HEK293 (cell line): ENCODE results near the gene CAMK2D.
A peak's percentile ranks its signal among the peaks of the same experiment; 100 is the strongest.

Experiments
- CTCF ChIA-PET: fragments of 350-600 bp; formaldehyde crosslinking; extraction: SDS; loops from one replicate; lab custom pipeline; 2021; ENCODE audit warnings: antibody characterized with exemption; lab: Yijun Ruan, JAX
- POLR2A ChIA-PET: fragments of 300-600 bp; formaldehyde crosslinking; extraction: SDS; loops from one replicate; lab custom pipeline; 2020; ENCODE audit warnings: antibody characterized with exemption, inconsistent platforms; lab: Yijun Ruan, JAX
- H3K27ac ChIP-seq: fragments of 200-500 bp; sonication (Bioruptor generic); 2 replicates; pipeline ENCODE4 v1.5.1; 2014; ENCODE audit warnings: low read depth, low read length, control low read depth, inconsistent platforms; ENCODE audit errors: extremely low read depth
- H3K36me3 ChIP-seq, 2 experiments: fragments of 200-500 bp in 1 of 2; sonication (Bioruptor generic) in 1 of 2; 1 replicate in 1 of 2; 2 replicates in 1 of 2; pipeline ENCODE4 v1.5.1; 2014 to 2017; ENCODE audit warnings: inconsistent platforms in 2 of 2, low read length in 2 of 2; ENCODE audit not compliant: control insufficient read depth in 2 of 2, insufficient read depth in 1 of 2
- H3K4me1 ChIP-seq: fragments of 200-500 bp; sonication (Bioruptor generic); 2 replicates; pipeline ENCODE4 v1.5.1; 2014; ENCODE audit warnings: mild to moderate bottlenecking, low read length, inconsistent platforms; ENCODE audit not compliant: control insufficient read depth, insufficient read depth
- H3K4me3 ChIP-seq: 2 replicates; pipeline ENCODE4 v1.5.1; 2011; ENCODE audit warnings: low read depth, mild to moderate bottlenecking, control low read depth, low read length, moderate library complexity
- H3K9me3 ChIP-seq: fragments of 200-500 bp; sonication (Bioruptor generic); 2 replicates; pipeline ENCODE4 v1.5.1; 2014; ENCODE audit warnings: low read depth, low read length, inconsistent platforms; ENCODE audit not compliant: control insufficient read depth, insufficient read depth
- AEBP2 ChIP-seq: fragments of 450-650 bp; formaldehyde crosslinking; IDR thresholded peaks from 2 replicates; pipeline ENCODE4 v1.5.1; 2016; ENCODE audit warnings: missing biosample characterization, missing genetic modification characterization, borderline replicate concordance
- HIC1 ChIP-seq: fragments of 450-650 bp; formaldehyde crosslinking; IDR thresholded peaks from 2 replicates; pipeline ENCODE4 v1.5.1; 2016; ENCODE audit warnings: missing biosample characterization, missing genetic modification characterization
- MYNN ChIP-seq: fragments of 450-650 bp; formaldehyde crosslinking; IDR thresholded peaks from 2 replicates; pipeline ENCODE4 v1.5.1; 2016; ENCODE audit warnings: missing biosample characterization, missing genetic modification characterization, borderline replicate concordance
- SALL2 ChIP-seq: fragments of 450-650 bp; formaldehyde crosslinking; IDR thresholded peaks from 2 replicates; pipeline ENCODE4 v1.5.0; 2017; ENCODE audit warnings: missing biosample characterization, mild to moderate bottlenecking, missing genetic modification characterization, borderline replicate concordance
- WT1 ChIP-seq: fragments of 450-650 bp; formaldehyde crosslinking; IDR thresholded peaks from 2 replicates; pipeline ENCODE4 v1.5.1; 2016; ENCODE audit warnings: missing biosample characterization, missing genetic modification characterization
- ZBTB1 ChIP-seq: fragments of 450-650 bp; formaldehyde crosslinking; IDR thresholded peaks from 2 replicates; pipeline ENCODE4 v1.5.1; 2016; ENCODE audit warnings: missing biosample characterization, missing genetic modification characterization
- ZBTB11 ChIP-seq: fragments of 450-650 bp; formaldehyde crosslinking; conservative IDR thresholded peaks from 2 replicates; pipeline ENCODE4 v1.5.1; 2016; ENCODE audit warnings: low read depth, missing biosample characterization, missing genetic modification characterization
- ZBTB17 ChIP-seq: fragments of 450-650 bp; formaldehyde crosslinking; IDR thresholded peaks from 2 replicates; pipeline ENCODE4 v1.5.1; 2016; ENCODE audit warnings: missing biosample characterization, missing genetic modification characterization
- ZNF146 ChIP-seq: fragments of 450-650 bp; formaldehyde crosslinking; IDR thresholded peaks from 2 replicates; pipeline ENCODE4 v1.5.1; 2016; ENCODE audit warnings: missing biosample characterization, missing genetic modification characterization
- ZNF148 ChIP-seq: fragments of 450-650 bp; formaldehyde crosslinking; IDR thresholded peaks from 2 replicates; pipeline ENCODE4 v1.5.0; 2017; ENCODE audit warnings: missing biosample characterization, missing genetic modification characterization, borderline replicate concordance
- ZNF2 ChIP-seq: fragments of 450-650 bp; formaldehyde crosslinking; IDR thresholded peaks from 2 replicates; pipeline ENCODE4 v1.5.1; 2016; ENCODE audit warnings: missing biosample characterization, missing genetic modification characterization
- ZNF248 ChIP-seq: fragments of 450-650 bp; formaldehyde crosslinking; IDR thresholded peaks from 2 replicates; pipeline ENCODE4 v1.5.1; 2017; ENCODE audit warnings: missing biosample characterization, missing genetic modification characterization
- ZNF274 ChIP-seq, 2 experiments: fragments of 200-500 bp in 1 of 2; fragments of 450-650 bp in 1 of 2; sonication (Bioruptor generic) in 1 of 2; formaldehyde crosslinking in 1 of 2; IDR thresholded peaks; 2 replicates each; pipeline versions ENCODE4 v1.5.1 to v1.6.1; 2014 to 2016; ENCODE audit warnings: borderline replicate concordance in 1 of 2, inconsistent platforms in 1 of 2, low read length in 1 of 2, missing biosample characterization in 1 of 2, missing genetic modification characterization in 1 of 2
- ZNF280C ChIP-seq: fragments of 450-650 bp; formaldehyde crosslinking; IDR thresholded peaks from 2 replicates; pipeline ENCODE4 v1.5.1; 2016; ENCODE audit warnings: missing biosample characterization, missing genetic modification characterization
- ZNF335 ChIP-seq: fragments of 450-650 bp; formaldehyde crosslinking; conservative IDR thresholded peaks from 2 replicates; pipeline ENCODE4 v1.5.1; 2016; ENCODE audit warnings: missing biosample characterization, missing genetic modification characterization
- ZNF366 ChIP-seq: fragments of 450-650 bp; formaldehyde crosslinking; conservative IDR thresholded peaks from 2 replicates; pipeline ENCODE4 v1.5.1; 2016; ENCODE audit warnings: missing biosample characterization, missing genetic modification characterization
- ZNF404 ChIP-seq: fragments of 450-650 bp; formaldehyde crosslinking; IDR thresholded peaks from 2 replicates; pipeline ENCODE4 v1.5.1; 2017; ENCODE audit warnings: missing biosample characterization, missing genetic modification characterization
- ZNF629 ChIP-seq: fragments of 450-650 bp; formaldehyde crosslinking; IDR thresholded peaks from 2 replicates; pipeline ENCODE4 v1.5.1; 2017; ENCODE audit warnings: missing biosample characterization, missing genetic modification characterization
- ZNF654 ChIP-seq: fragments of 450-650 bp; formaldehyde crosslinking; IDR thresholded peaks from 2 replicates; pipeline ENCODE4 v1.5.1; 2016; ENCODE audit warnings: low read depth, missing biosample characterization, missing genetic modification characterization
- ZNF658 ChIP-seq: fragments of 450-650 bp; formaldehyde crosslinking; IDR thresholded peaks from 2 replicates; pipeline ENCODE4; 2016; ENCODE audit warnings: missing biosample characterization, missing genetic modification characterization
- ZNF707 ChIP-seq: fragments of 450-650 bp; formaldehyde crosslinking; IDR thresholded peaks from 2 replicates; pipeline ENCODE4 v1.5.1; 2016; ENCODE audit warnings: missing biosample characterization, missing genetic modification characterization
- ZNF791 ChIP-seq: fragments of 450-650 bp; formaldehyde crosslinking; IDR thresholded peaks from 2 replicates; pipeline ENCODE4 v1.5.1; 2016; ENCODE audit warnings: missing biosample characterization, missing genetic modification characterization

The CAMK2D gene

GRCh38 chr4:113659127-113659526, 102.4 kb downstream of the CAMK2D start:
- TF ChIP-seq WT1 (tag by site-specific recombination), result 0 out of 2 replicates have a peak, but pooled peaks have one; percentile 36
- TF ChIP-seq ZNF280C (tag by site-specific recombination), result no peak
- H3K27ac ChIP-seq, result no peak overlapping the region
- peaks cover 9% of the 10 kb centered on the region for H3K4me1 ChIP-seq
- CTCF ChIA-PET, result interaction anchor here (0.6 kb wide), 1 partner anchor 92 kb away, joined by 6 read pairs; no protein-coding TSS in a partner anchor
- H3K36me3 ChIP-seq, result no peaks in the 10 kb centered on the region
- H3K9me3 ChIP-seq, result no peaks in the 10 kb centered on the region
- POLR2A ChIA-PET, result no interaction called here
- no peak overlapping the region for H3K4me3 ChIP-seq

- Histone ChIP-seq H3K27ac (no peak overlapping the region), H3K9me3 (no peaks in the 10 kb centered on the region), H3K4me3 (no peak overlapping the region), H3K4me1 (peaks cover 9% of the 10 kb centered on the region), H3K36me3 (no peaks in the 10 kb centered on the region)
- ChIA-PET CTCF (no interaction called here), POLR2A (no interaction called here)
- TF ChIP-seq ZNF658 (tag by site-specific recombination), result no peak
- TF ChIP-seq ZNF654 (tag by site-specific recombination), result no peak
- no peak for TF ChIP-seq ZNF791
- TF ChIP-seq AEBP2, result no peak
- TF ChIP-seq ZNF248 (tag by site-specific recombination), result no peak
- TF ChIP-seq ZNF274 (IDR thresholded peaks at IDR 0.05; ENCODE audit: low read length), result no peak
- TF ChIP-seq ZNF274 (tag by site-specific recombination; IDR thresholded peaks at IDR 0.05; ENCODE audit: borderline replicate concordance), result no peak
- no peak for TF ChIP-seq ZNF2 (tag by site-specific recombination)
- no peak for TF ChIP-seq ZNF148 (tag by site-specific recombination)
- peak; percentile 9; the same call in 1 of the 2 replicates for TF ChIP-seq ZNF366 (tag by site-specific recombination)
- TF ChIP-seq MYNN (tag by site-specific recombination), result no peak
- no peak for TF ChIP-seq ZNF707 (tag by site-specific recombination)
- TF ChIP-seq ZNF629 (tag by site-specific recombination), result peak; percentile 19; the same call in 1 of the 2 replicates
- TF ChIP-seq ZBTB17, result 0 out of 2 replicates have a peak, but pooled peaks have one; percentile 15
- no peak for TF ChIP-seq ZBTB1
- TF ChIP-seq HIC1 (tag by site-specific recombination), result no peak
- no peak for TF ChIP-seq SALL2 (tag by site-specific recombination)
- no peak for TF ChIP-seq ZNF146
- no peak for TF ChIP-seq ZBTB11 (tag by site-specific recombination)
- TF ChIP-seq ZNF335 (tag by site-specific recombination), result no peak
- no peak for TF ChIP-seq ZNF404
Observed at GRCh38 chr4:113657586-113658233, 103.8 kb downstream of the CAMK2D start.
